Sigmoid colon (tissue), 4 donors: ENCODE data around the gene SMIM36.

Source experiments
- CTCF ChIP-seq, 4 experiments: fragments of 450-650 bp in 3 of 4; fragments of 200-600 bp in 1 of 4; IDR thresholded peaks; one replicate each; pipeline ENCODE4 v1.5.1; 2016 to 2019; ENCODE audit warnings: antibody characterized with exemption in 4 of 4, mild to moderate bottlenecking in 3 of 4, moderate library complexity in 2 of 4
- EP300 ChIP-seq, 4 donors: sonication (generic); formaldehyde crosslinking; IDR thresholded peaks; one replicate each; pipeline ENCODE4 v1.6.1; 2017; ENCODE audit warnings: antibody characterized with exemption in 4 of 4
- POLR2A ChIP-seq, 2 donors: fragments of 450-650 bp; IDR thresholded peaks; one replicate each; pipeline ENCODE4 v1.6.1; 2016; ENCODE audit warnings: antibody characterized with exemption in 2 of 2, mild to moderate bottlenecking in 2 of 2, moderate library complexity in 2 of 2
- POLR2AphosphoS5 ChIP-seq, 4 donors: sonication (generic); formaldehyde crosslinking; IDR thresholded peaks; one replicate each; pipeline ENCODE4 v1.6.1; 2017; ENCODE audit warnings: antibody characterized with exemption in 4 of 4

- no peak for TF ChIP-seq POLR2A (IDR thresholded peaks at IDR 0.05)
- no peak for TF ChIP-seq CTCF (IDR thresholded peaks at IDR 0.05)
- TF ChIP-seq EP300 (IDR thresholded peaks at IDR 0.05), result no peak
- no peak for TF ChIP-seq POLR2AphosphoS5 (IDR thresholded peaks at IDR 0.05)
Measured at GRCh38 chr17:55521186-55521585, 9.9 kb upstream of the SMIM36 start.
